Skeletal muscle satellite cell (primary cell): ENCODE data around the gene CGB3.
A peak's percentile ranks its signal among the peaks of the same experiment; 100 is the strongest.

Source experiments
- H3K27me3 ChIP-seq: 2 replicates; pipeline ENCODE4 v1.7.0; 2013; ENCODE audit warnings: low read length; ENCODE audit not compliant: control insufficient read depth, insufficient read depth
- H3K36me3 ChIP-seq: 2 replicates; pipeline ENCODE4 v1.7.0; 2013; ENCODE audit warnings: mild to moderate bottlenecking, control low read depth, low read length; ENCODE audit not compliant: insufficient read depth
- H3K4me1 ChIP-seq: 2 replicates; pipeline ENCODE4 v1.7.0; 2013; ENCODE audit warnings: low read length; ENCODE audit not compliant: control insufficient read depth, insufficient read depth
- H3K4me2 ChIP-seq: 2 replicates; pipeline ENCODE4 v1.7.0; 2013; ENCODE audit warnings: mild to moderate bottlenecking, low read length
- H3K4me3 ChIP-seq: 2 replicates; pipeline ENCODE4 v1.7.0; 2013; ENCODE audit warnings: low read length
- H3K9ac ChIP-seq: 2 replicates; pipeline ENCODE4 v1.7.0; 2013; ENCODE audit warnings: mild to moderate bottlenecking, low read depth, low read length, moderate library complexity
- H3K9me3 ChIP-seq: replicated peaks from 2 replicates; pipeline ENCODE4 v1.7.0; 2013; ENCODE audit warnings: mild to moderate bottlenecking, control low read depth, low read length

CGB3 gene

DNA sequence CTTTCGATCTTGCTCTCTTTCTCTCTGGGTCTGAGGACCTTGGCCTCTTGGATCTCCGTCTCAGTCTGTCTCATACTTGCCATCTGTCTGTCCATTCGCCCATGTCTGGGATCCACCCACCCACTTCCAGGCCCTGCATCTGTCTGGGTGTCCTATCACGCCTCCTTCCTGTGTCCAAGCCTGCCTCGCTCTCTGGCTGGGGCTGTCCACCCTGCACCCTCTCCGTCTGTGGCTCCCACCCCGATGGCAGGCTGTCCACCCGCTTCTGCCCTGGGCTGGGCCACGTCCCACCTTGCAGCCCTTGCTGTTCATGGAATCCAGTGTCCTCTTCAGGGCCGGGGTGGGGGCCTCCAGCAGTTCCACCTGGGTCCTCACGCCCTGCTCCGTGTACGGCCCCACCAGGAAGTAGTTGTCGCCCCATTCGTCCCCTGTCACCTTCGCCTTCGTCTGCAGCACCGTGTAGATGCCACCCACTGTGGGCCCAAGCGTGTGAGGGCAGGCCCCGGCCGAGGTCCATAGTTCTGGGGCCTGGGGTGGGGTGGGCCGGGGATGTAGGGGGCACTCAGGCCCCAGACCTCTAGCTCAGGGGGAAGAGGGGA, 33.0 kb downstream of the CGB3 start:
- H3K36me3 ChIP-seq: peaks cover 27% of the 10 kb centered on the region
- H3K4me2 ChIP-seq: peak overlapping the region; percentile 98
- H3K9ac ChIP-seq: peak overlapping the region; percentile 95
- H3K27me3 ChIP-seq: no peaks in the 10 kb centered on the region
- no peaks in the 10 kb centered on the region for H3K9me3 ChIP-seq
- peak overlapping the region; percentile 98 for H3K4me3 ChIP-seq
- peaks cover 32% of the 10 kb centered on the region for H3K4me1 ChIP-seq

DNA sequence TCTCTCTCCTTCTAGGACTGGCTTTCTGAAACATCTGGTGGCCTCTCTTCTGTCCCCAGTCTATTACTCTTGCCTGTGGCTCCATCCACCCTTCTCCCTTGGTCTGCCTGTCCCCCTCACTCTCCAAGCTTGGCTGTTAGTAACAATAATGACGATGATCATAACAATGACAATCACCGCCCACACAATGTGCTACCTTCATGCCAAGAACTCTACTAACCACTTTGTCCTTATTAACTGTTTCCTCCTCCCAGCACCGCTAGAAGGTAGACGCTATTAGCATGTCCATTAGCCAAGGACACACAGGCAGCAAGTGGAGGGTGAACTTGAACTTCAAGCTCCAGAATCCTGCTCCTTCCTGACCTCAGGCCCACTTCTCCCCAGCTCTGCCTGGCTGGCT, 33.7 kb downstream of the CGB3 start:
- Histone ChIP-seq H3K4me2 (peak overlapping the region; percentile 58), H3K9ac (peak overlapping the region; percentile 57), H3K4me1 (peaks cover 32% of the 10 kb centered on the region), H3K27me3 (no peaks in the 10 kb centered on the region), H3K36me3 (peaks cover 35% of the 10 kb centered on the region), H3K9me3 (no peaks in the 10 kb centered on the region), H3K4me3 (peak overlapping the region; percentile 43)

- no peaks in the 10 kb centered on the region for H3K9me3 ChIP-seq
- H3K36me3 ChIP-seq: peaks cover 41% of the 10 kb centered on the region
- peak overlapping the region; percentile 58 for H3K4me2 ChIP-seq
- H3K4me1 ChIP-seq: peaks cover 28% of the 10 kb centered on the region
- H3K4me3 ChIP-seq: peak overlapping the region; percentile 43
- H3K27me3 ChIP-seq: no peaks in the 10 kb centered on the region
- peak overlapping the region; percentile 57 for H3K9ac ChIP-seq
Measured at GRCh38 chr19:48989701-48990291, 34.3 kb downstream of the CGB3 start.

- H3K9ac ChIP-seq: no peak overlapping the region
- no peaks in the 10 kb centered on the region for H3K9me3 ChIP-seq
- H3K4me2 ChIP-seq: no peak overlapping the region
- no peaks in the 10 kb centered on the region for H3K27me3 ChIP-seq
- peaks cover 27% of the 10 kb centered on the region for H3K4me1 ChIP-seq
- no peak overlapping the region for H3K4me3 ChIP-seq
- peaks cover 44% of the 10 kb centered on the region for H3K36me3 ChIP-seq
Measured at GRCh38 chr19:48988860-48989259, 35.3 kb downstream of the CGB3 start.

- Histone ChIP-seq H3K36me3 (peaks cover 50% of the 10 kb centered on the region), H3K27me3 (no peaks in the 10 kb centered on the region), H3K4me3 (no peak overlapping the region), H3K9ac (no peak overlapping the region), H3K4me2 (no peak overlapping the region), H3K4me1 (peaks cover 27% of the 10 kb centered on the region), H3K9me3 (no peaks in the 10 kb centered on the region)
Measured at GRCh38 chr19:48988286-48988685, 35.8 kb downstream of the CGB3 start.

DNA sequence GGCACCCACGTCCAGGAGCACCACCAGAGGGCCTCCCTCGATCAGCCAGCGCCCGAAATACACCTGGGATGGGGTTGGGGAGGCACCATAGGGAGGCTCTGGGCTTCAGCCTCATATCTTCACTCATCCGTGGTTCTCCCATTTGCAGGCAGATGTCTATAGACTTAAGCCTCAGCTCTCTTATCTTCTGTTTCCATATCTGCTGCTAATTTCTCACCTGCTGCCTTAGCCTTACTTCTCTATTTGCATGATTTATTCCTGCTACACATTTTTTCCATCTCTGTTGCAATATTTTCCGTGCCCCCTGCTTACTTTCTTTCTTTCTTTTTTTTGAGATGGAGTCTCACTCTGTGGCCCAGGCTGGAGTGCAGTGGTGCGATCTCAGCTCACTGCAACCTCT, 36.8 kb downstream of the CGB3 start:
- H3K27me3 ChIP-seq: no peaks in the 10 kb centered on the region
- no peak overlapping the region for H3K4me2 ChIP-seq
- peaks cover 27% of the 10 kb centered on the region for H3K4me1 ChIP-seq
- H3K9ac ChIP-seq: no peak overlapping the region
- H3K4me3 ChIP-seq: no peak overlapping the region
- no peaks in the 10 kb centered on the region for H3K9me3 ChIP-seq
- peaks cover 59% of the 10 kb centered on the region for H3K36me3 ChIP-seq

GRCh38 chr19:48986211-48986610, 37.9 kb downstream of the CGB3 start:
- Histone ChIP-seq H3K4me2 (no peak overlapping the region), H3K4me1 (peaks cover 18% of the 10 kb centered on the region), H3K36me3 (peaks cover 69% of the 10 kb centered on the region), H3K9ac (no peak overlapping the region), H3K27me3 (no peaks in the 10 kb centered on the region), H3K4me3 (no peak overlapping the region), H3K9me3 (no peaks in the 10 kb centered on the region)

GRCh38 chr19:48985711-48986110, 38.4 kb downstream of the CGB3 start:
- Histone ChIP-seq H3K4me1 (peaks cover 13% of the 10 kb centered on the region), H3K4me3 (no peak overlapping the region), H3K27me3 (no peaks in the 10 kb centered on the region), H3K9me3 (no peaks in the 10 kb centered on the region), H3K36me3 (peaks cover 70% of the 10 kb centered on the region), H3K4me2 (no peak overlapping the region), H3K9ac (no peak overlapping the region)

DNA sequence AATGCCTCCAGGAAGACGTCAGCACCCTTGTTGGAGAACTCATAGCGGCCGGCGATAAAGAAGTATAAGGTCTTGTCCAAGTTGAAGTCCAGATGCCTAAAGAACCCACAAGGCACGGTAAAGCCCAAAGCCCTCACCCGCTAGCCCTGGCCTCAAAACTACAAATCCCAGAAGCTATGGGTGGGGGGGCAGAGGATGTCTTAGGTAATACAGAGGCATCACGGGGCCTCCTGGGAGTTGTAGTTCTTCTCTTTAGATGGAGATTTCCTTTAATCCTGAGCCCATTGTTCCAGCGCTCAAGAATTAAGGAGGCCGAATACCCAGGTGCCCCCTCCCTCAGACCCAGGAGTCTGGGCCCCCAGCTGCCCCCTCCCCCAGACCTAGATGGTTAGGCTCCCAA, 41.9 kb downstream of the CGB3 start:
- peaks cover 67% of the 10 kb centered on the region for H3K36me3 ChIP-seq
- H3K27me3 ChIP-seq: no peaks in the 10 kb centered on the region
- H3K4me2 ChIP-seq: no peak overlapping the region
- no peaks in the 10 kb centered on the region for H3K9me3 ChIP-seq
- H3K9ac ChIP-seq: no peak overlapping the region
- H3K4me3 ChIP-seq: no peak overlapping the region
- peaks cover 9% of the 10 kb centered on the region for H3K4me1 ChIP-seq

DNA sequence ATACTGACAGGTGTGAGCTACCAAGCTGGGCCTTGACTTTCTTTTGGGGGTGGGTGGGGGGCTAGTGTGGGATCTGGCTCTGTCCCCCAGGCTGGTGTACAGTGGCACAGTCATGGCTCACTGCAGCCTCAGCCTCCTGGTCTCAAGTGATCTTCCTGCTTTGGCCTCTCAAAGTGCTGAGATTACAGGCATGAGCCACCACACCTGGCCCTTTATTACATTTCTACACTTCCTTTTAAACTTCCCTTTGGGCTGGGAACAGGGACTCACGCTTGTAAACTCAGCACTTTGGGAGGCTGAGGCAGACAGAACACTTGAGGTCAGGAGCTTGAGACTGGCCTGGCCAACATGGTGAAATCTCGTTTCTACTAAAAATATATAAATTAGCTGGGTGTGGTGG, 47.1 kb downstream of the CGB3 start:
- no peak overlapping the region for H3K9ac ChIP-seq
- H3K36me3 ChIP-seq: peaks cover 53% of the 10 kb centered on the region
- H3K4me1 ChIP-seq: peaks cover 9% of the 10 kb centered on the region
- H3K9me3 ChIP-seq: no peaks in the 10 kb centered on the region
- H3K4me3 ChIP-seq: no peak overlapping the region
- no peak overlapping the region for H3K4me2 ChIP-seq
- no peaks in the 10 kb centered on the region for H3K27me3 ChIP-seq

DNA sequence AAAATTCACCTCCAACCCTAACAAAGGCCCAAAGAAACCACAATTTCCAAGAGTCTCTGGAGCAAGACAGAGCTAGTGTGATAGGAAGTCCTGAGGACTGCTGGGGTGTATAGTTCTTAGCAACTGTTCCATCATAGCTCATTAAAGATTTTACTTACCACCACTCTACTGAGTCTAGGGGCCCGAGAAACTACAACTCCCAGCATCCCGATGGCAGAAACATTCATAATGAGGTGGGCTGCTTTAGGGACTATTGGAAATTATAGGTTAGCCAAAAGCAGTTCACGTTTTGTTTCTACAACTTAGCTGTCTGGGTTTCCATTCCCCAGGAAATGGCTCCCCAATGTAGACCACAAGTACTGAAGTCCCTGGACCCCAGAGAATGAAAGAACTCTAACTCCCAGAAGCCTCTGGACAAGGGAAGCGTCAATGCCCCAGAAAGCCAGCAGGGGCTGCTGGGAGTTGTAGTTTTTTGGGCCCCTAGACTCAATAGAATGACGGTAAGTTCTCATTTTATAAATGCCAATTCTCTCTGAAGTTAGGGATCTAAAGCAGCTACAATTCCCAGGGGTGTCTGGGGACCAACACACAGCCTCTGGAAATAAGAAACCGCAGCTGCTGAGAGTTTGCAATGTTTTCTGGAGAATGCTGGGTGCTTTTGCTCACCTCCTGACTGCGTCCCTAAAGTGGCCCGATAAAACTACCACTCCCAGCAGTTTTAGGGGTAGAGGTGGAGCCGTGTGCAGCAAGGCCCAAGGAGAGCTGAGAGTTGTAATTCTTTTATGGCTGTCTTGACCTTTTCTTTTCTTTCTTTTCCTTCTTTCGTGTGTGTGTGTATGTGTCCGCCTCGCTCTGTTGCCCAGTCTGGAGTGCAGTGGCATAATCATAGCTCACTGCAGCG, 47.9 kb downstream of the CGB3 start:
- Histone ChIP-seq H3K27me3 (no peaks in the 10 kb centered on the region), H3K4me2 (no peak overlapping the region), H3K36me3 (peaks cover 46% of the 10 kb centered on the region), H3K4me1 (peaks cover 9% of the 10 kb centered on the region), H3K9me3 (no peaks in the 10 kb centered on the region), H3K4me3 (no peak overlapping the region), H3K9ac (no peak overlapping the region)
